ENCODE results near the gene DRGX.

Gene DRGX

GRCh38 chr10:49361735-49362568 lies 33.9 kb downstream of the DRGX start:
- no peak for DNase-seq (ENCODE audit: low read depth)

GRCh38 chr10:49361178-49361554 lies 34.7 kb downstream of the DRGX start:
- no peak for DNase-seq (ENCODE audit: low read depth)

GRCh38 chr10:49360271-49361177 lies 35.4 kb downstream of the DRGX start:
- no peak for DNase-seq (ENCODE audit: low read depth)

- no peak for DNase-seq (ENCODE audit: low read depth)
Observed at GRCh38 chr10:49359349-49360270, 36.3 kb downstream of the DRGX start.

GRCh38 chr10:49357910-49358309 lies 38.0 kb downstream of the DRGX start:
- DNase-seq (ENCODE audit: low read depth) = no peak

GRCh38 chr10:49356944-49357343 lies 38.9 kb downstream of the DRGX start:
- DNase-seq (ENCODE audit: low read depth) = no peak

- no peak for DNase-seq (ENCODE audit: low read depth)
Observed at GRCh38 chr10:49356181-49356580, 39.7 kb downstream of the DRGX start.

GRCh38 chr10:49355221-49355620 lies 40.7 kb downstream of the DRGX start:
- no peak for DNase-seq (ENCODE audit: low read depth)

GRCh38 chr10:49354593-49354992 lies 41.3 kb downstream of the DRGX start:
- DNase-seq (ENCODE audit: low read depth) = no peak

GRCh38 chr10:49353895-49354566 lies 41.9 kb downstream of the DRGX start:
- DNase-seq (ENCODE audit: low read depth) = no peak

- no peak for DNase-seq (ENCODE audit: low read depth)
Observed at GRCh38 chr10:49353026-49353894, 42.6 kb downstream of the DRGX start.

- no peak for DNase-seq (ENCODE audit: low read depth)
Observed at GRCh38 chr10:49352323-49352722, 43.6 kb downstream of the DRGX start.

- no peak for DNase-seq (ENCODE audit: low read depth)
Observed at GRCh38 chr10:49351669-49352068, 44.2 kb downstream of the DRGX start.

GRCh38 chr10:49350846-49351532 lies 44.9 kb downstream of the DRGX start:
- no peak for DNase-seq (ENCODE audit: low read depth)

- DNase-seq (ENCODE audit: low read depth) = no peak
Observed at GRCh38 chr10:49350138-49350537, 45.8 kb downstream of the DRGX start.

GRCh38 chr10:49349390-49349789 lies 46.5 kb downstream of the DRGX start:
- DNase-seq (ENCODE audit: low read depth) = no peak

GRCh38 chr10:49348593-49348992 lies 47.3 kb downstream of the DRGX start:
- DNase-seq (ENCODE audit: low read depth) = no peak

GRCh38 chr10:49347827-49348226 lies 48.1 kb downstream of the DRGX start:
- DNase-seq (ENCODE audit: low read depth) = no peak

- DNase-seq (ENCODE audit: low read depth) = no peak
Observed at GRCh38 chr10:49347342-49347741, 48.5 kb downstream of the DRGX start.

- DNase-seq (ENCODE audit: low read depth) = no peak
Observed at GRCh38 chr10:49344840-49345239, 51.0 kb downstream of the DRGX start.
